Activated naive CD4-positive, alpha-beta T cell treated with anti-CD3 and anti-CD28 coated beads, Interleukin-2, amount 10 ng/mL, durations not matched to agents 7 days and 5 days (primary cell): ENCODE data around the gene BRIP1.
"Not testable (repeated sequence)": the region's sequence is repeated elsewhere in the genome, so short reads cannot be mapped to it uniquely, and the experiment has no call there.

Experiments used
- CTCF ChIA-PET: fragments of 350-600 bp; sonication (Branson Sonifier 250); formaldehyde crosslinking; loops from one replicate; lab custom pipeline; 2021; ENCODE audit warnings: antibody characterized with exemption; lab: Charles Lee
- DNase-seq: peaks from one replicate; pipeline ENCODE4 v3.0.0-alpha.2; 2020
- H3K27ac Mint-ChIP-seq: one replicate; pipeline ENCODE4 v1.8.0; 2021; ENCODE audit warnings: mild to moderate bottlenecking, moderate library complexity, mixed read lengths
- H3K27me3 Mint-ChIP-seq: one replicate; pipeline ENCODE4 v1.8.0; 2021; ENCODE audit warnings: mild to moderate bottlenecking, mixed read lengths
- H3K36me3 Mint-ChIP-seq: one replicate; pipeline ENCODE4 v1.8.0; 2021; ENCODE audit warnings: mixed read lengths
- H3K4me1 Mint-ChIP-seq: one replicate; pipeline ENCODE4 v1.8.0; 2021; ENCODE audit warnings: mixed read lengths
- H3K4me3 Mint-ChIP-seq: one replicate; pipeline ENCODE4 v1.8.0; 2021; ENCODE audit warnings: mild to moderate bottlenecking, moderate library complexity, mixed read lengths
- H3K9me3 Mint-ChIP-seq: one replicate; pipeline ENCODE4 v1.8.0; 2021; ENCODE audit warnings: mixed read lengths

The BRIP1 gene

GRCh38 chr17:61678339-61678738, 185.0 kb downstream of the BRIP1 start:
- no peak overlapping the region for H3K4me3 Mint-ChIP-seq
- peaks cover 3% of the 10 kb centered on the region for H3K27me3 Mint-ChIP-seq
- CTCF ChIA-PET = no interaction called here
- no peak for DNase-seq
- no peak overlapping the region for H3K27ac Mint-ChIP-seq
- H3K9me3 Mint-ChIP-seq = no peaks in the 10 kb centered on the region
- no peaks in the 10 kb centered on the region for H3K4me1 Mint-ChIP-seq
- peaks cover 2% of the 10 kb centered on the region for H3K36me3 Mint-ChIP-seq

GRCh38 chr17:61677150-61677811, 186.0 kb downstream of the BRIP1 start:
- H3K27me3 Mint-ChIP-seq, H3K27ac Mint-ChIP-seq, H3K36me3 Mint-ChIP-seq, H3K4me1 Mint-ChIP-seq, H3K9me3 Mint-ChIP-seq, H3K4me3 Mint-ChIP-seq, DNase-seq, CTCF ChIA-PET: not testable (repeated sequence)

- H3K36me3 Mint-ChIP-seq, H3K27ac Mint-ChIP-seq, DNase-seq, H3K4me1 Mint-ChIP-seq, CTCF ChIA-PET, H3K27me3 Mint-ChIP-seq, H3K4me3 Mint-ChIP-seq, H3K9me3 Mint-ChIP-seq: not testable (repeated sequence)
Observed at GRCh38 chr17:61676522-61676921, 186.8 kb downstream of the BRIP1 start.

- H3K4me3 Mint-ChIP-seq, DNase-seq, H3K27me3 Mint-ChIP-seq, H3K4me1 Mint-ChIP-seq, H3K36me3 Mint-ChIP-seq, H3K9me3 Mint-ChIP-seq, H3K27ac Mint-ChIP-seq, CTCF ChIA-PET: not testable (repeated sequence)
Observed at GRCh38 chr17:61674609-61675008, 188.7 kb downstream of the BRIP1 start.

GRCh38 chr17:61673019-61673897, 190.1 kb downstream of the BRIP1 start:
- H3K36me3 Mint-ChIP-seq, H3K27me3 Mint-ChIP-seq, H3K4me3 Mint-ChIP-seq, H3K9me3 Mint-ChIP-seq, H3K4me1 Mint-ChIP-seq, DNase-seq, H3K27ac Mint-ChIP-seq, CTCF ChIA-PET: not testable (repeated sequence)

- Mint-ChIP-seq H3K4me1 (no peaks in the 10 kb centered on the region), H3K27me3 (peaks cover 9% of the 10 kb centered on the region), H3K9me3 (no peaks in the 10 kb centered on the region), H3K4me3 (no peak overlapping the region), H3K36me3 (no peaks in the 10 kb centered on the region), H3K27ac (no peak overlapping the region)
- DNase-seq = no peak
- CTCF ChIA-PET = no interaction called here
Observed at GRCh38 chr17:61672140-61672539, 191.2 kb downstream of the BRIP1 start.

GRCh38 chr17:61670691-61671090, 192.6 kb downstream of the BRIP1 start:
- CTCF ChIA-PET = interaction anchor here (1.0 kb wide), 1 partner anchor 35 kb away, joined by 3 read pairs; no protein-coding TSS in a partner anchor
- Mint-ChIP-seq H3K4me1 (no peaks in the 10 kb centered on the region), H3K9me3 (no peaks in the 10 kb centered on the region), H3K27me3 (peaks cover 9% of the 10 kb centered on the region), H3K36me3 (no peaks in the 10 kb centered on the region), H3K4me3 (no peak overlapping the region), H3K27ac (no peak overlapping the region)
- DNase-seq = no peak

GRCh38 chr17:61669522-61669921, 193.8 kb downstream of the BRIP1 start:
- H3K9me3 Mint-ChIP-seq = no peaks in the 10 kb centered on the region
- H3K4me1 Mint-ChIP-seq = no peaks in the 10 kb centered on the region
- no peaks in the 10 kb centered on the region for H3K36me3 Mint-ChIP-seq
- DNase-seq = no peak
- peaks cover 11% of the 10 kb centered on the region for H3K27me3 Mint-ChIP-seq
- CTCF ChIA-PET = no interaction called here
- no peak overlapping the region for H3K4me3 Mint-ChIP-seq
- H3K27ac Mint-ChIP-seq = no peak overlapping the region

- Mint-ChIP-seq H3K27ac (no peak overlapping the region), H3K9me3 (no peaks in the 10 kb centered on the region), H3K4me1 (no peaks in the 10 kb centered on the region), H3K4me3 (no peak overlapping the region), H3K27me3 (peaks cover 11% of the 10 kb centered on the region), H3K36me3 (no peaks in the 10 kb centered on the region)
- no peak for DNase-seq
- CTCF ChIA-PET = no interaction called here
Observed at GRCh38 chr17:61668486-61668885, 194.8 kb downstream of the BRIP1 start.

GRCh38 chr17:61666406-61667088, 196.8 kb downstream of the BRIP1 start:
- H3K9me3 Mint-ChIP-seq, H3K27me3 Mint-ChIP-seq, H3K4me3 Mint-ChIP-seq, DNase-seq, CTCF ChIA-PET, H3K4me1 Mint-ChIP-seq, H3K36me3 Mint-ChIP-seq, H3K27ac Mint-ChIP-seq: not testable (repeated sequence)

- Mint-ChIP-seq H3K27ac (no peak overlapping the region), H3K4me1 (no peaks in the 10 kb centered on the region), H3K4me3 (no peak overlapping the region), H3K9me3 (no peaks in the 10 kb centered on the region), H3K27me3 (peaks cover 8% of the 10 kb centered on the region), H3K36me3 (no peaks in the 10 kb centered on the region)
- CTCF ChIA-PET = interaction anchor here (0.5 kb wide), 1 partner anchor 943 kb away, joined by 3 read pairs; no protein-coding TSS in a partner anchor
- DNase-seq = no peak
Observed at GRCh38 chr17:61663310-61663709, 200.0 kb downstream of the BRIP1 start.

- Mint-ChIP-seq H3K27ac (no peak overlapping the region), H3K4me3 (no peak overlapping the region), H3K27me3 (peaks cover 8% of the 10 kb centered on the region), H3K4me1 (no peaks in the 10 kb centered on the region), H3K36me3 (no peaks in the 10 kb centered on the region), H3K9me3 (no peaks in the 10 kb centered on the region)
- CTCF ChIA-PET = interaction anchor here (0.5 kb wide), 1 partner anchor 943 kb away, joined by 3 read pairs; no protein-coding TSS in a partner anchor
- no peak for DNase-seq
Observed at GRCh38 chr17:61662741-61663140, 200.6 kb downstream of the BRIP1 start.

GRCh38 chr17:61662186-61662585, 201.1 kb downstream of the BRIP1 start:
- Mint-ChIP-seq H3K9me3 (no peaks in the 10 kb centered on the region), H3K27me3 (peaks cover 8% of the 10 kb centered on the region), H3K36me3 (no peaks in the 10 kb centered on the region), H3K4me3 (no peak overlapping the region), H3K4me1 (no peaks in the 10 kb centered on the region), H3K27ac (no peak overlapping the region)
- DNase-seq = no peak
- CTCF ChIA-PET = no interaction called here

- Mint-ChIP-seq H3K36me3 (no peaks in the 10 kb centered on the region), H3K4me1 (no peaks in the 10 kb centered on the region), H3K9me3 (no peaks in the 10 kb centered on the region), H3K27me3 (peaks cover 8% of the 10 kb centered on the region), H3K4me3 (no peak overlapping the region), H3K27ac (no peak overlapping the region)
- CTCF ChIA-PET = no interaction called here
- no peak for DNase-seq
Observed at GRCh38 chr17:61660746-61661485, 202.4 kb downstream of the BRIP1 start.
